ENCODE results near the gene GLP2R. TPM values are rescaled to one million over a fixed set of nuclear protein-coding genes. Genes with fewer than 3 reads are reported as not detected.

GLP2R gene
- total RNA-seq, 1 donor from 2014 or later, result not detected

DNA sequence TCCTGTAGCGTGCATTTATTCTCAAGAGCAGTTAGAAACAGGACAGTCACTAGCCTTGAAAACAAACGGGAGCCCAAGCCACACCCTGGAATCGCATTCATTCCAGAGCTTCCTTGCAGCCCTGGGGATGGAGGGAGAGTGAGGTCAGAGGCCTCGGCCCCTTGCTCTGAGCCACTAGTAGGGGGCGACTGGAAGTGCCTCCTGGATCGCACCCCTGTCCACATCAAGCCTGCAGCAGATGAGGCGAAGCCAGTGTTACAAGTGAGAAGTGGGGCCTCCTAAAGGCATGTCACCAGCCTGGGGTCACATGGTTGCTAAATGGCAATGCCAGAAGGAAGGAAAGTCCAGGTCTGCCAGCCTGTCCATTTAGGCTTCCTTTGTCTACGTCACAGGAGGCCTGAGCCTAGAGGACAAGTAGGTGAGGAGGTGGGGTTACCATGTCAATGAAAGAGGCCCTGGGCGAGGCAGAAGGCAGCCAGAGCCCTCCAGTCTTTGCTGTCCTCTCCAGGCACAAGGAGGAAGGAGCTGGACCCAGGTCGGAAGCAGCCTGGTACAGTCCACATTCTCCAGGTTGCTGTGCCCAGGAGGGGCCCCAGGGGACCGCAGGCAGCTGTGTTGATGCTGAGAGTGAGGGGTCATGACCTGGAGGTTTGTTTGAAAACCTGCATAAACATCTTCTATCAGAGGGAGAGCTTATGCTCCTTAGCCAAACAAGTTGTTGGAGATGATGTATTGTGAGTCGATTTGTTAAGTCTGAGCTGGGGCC lies 82.3 kb downstream of the GLP2R start:
- TF ChIP-seq, protein P1, sequence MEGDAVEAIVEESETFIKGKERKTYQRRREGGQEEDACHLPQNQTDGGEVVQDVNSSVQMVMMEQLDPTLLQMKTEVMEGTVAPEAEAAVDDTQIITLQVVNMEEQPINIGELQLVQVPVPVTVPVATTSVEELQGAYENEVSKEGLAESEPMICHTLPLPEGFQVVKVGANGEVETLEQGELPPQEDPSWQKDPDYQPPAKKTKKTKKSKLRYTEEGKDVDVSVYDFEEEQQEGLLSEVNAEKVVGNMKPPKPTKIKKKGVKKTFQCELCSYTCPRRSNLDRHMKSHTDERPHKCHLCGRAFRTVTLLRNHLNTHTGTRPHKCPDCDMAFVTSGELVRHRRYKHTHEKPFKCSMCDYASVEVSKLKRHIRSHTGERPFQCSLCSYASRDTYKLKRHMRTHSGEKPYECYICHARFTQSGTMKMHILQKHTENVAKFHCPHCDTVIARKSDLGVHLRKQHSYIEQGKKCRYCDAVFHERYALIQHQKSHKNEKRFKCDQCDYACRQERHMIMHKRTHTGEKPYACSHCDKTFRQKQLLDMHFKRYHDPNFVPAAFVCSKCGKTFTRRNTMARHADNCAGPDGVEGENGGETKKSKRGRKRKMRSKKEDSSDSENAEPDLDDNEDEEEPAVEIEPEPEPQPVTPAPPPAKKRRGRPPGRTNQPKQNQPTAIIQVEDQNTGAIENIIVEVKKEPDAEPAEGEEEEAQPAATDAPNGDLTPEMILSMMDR (conservative IDR thresholded peaks at IDR 0.05), result no peak
- no peak overlapping the region for H3K4me3 Mint-ChIP-seq
- no peaks in the 10 kb centered on the region for H3K27me3 Mint-ChIP-seq (ENCODE audit: low read depth)
- H3K4me1 Mint-ChIP-seq, result peaks cover 27% of the 10 kb centered on the region
- no peak for DNase-seq (ENCODE audit: low read depth, low spot score)
- no peak overlapping the region for H3K27ac Mint-ChIP-seq (ENCODE audit: unreplicated experiment)
- H3K36me3 Mint-ChIP-seq (ENCODE audit: low read depth), result peaks cover 2% of the 10 kb centered on the region
- H3K9me3 Mint-ChIP-seq, result peaks cover 3% of the 10 kb centered on the region

DNA sequence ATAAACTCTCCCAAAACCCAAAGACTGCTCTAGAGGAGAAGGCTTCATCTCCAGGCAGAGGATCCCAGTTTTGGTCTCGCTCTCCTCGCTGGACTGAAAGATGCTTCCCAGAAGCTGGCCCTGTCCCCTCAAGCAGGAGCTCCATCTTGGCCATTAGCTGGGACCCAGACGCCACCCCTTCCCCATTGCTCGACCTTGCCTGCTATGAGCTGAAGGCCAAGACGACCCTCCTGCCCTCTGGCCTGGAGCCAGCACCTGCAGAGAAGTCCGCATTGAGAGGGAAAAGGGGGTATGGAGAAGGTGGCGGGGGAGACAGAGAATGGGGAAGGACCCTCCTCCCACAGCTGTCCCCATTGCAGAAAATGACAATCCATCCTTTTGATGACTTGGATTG lies 82.9 kb downstream of the GLP2R start:
- no peak overlapping the region for H3K27ac Mint-ChIP-seq (ENCODE audit: unreplicated experiment)
- H3K9me3 Mint-ChIP-seq, result peaks cover 3% of the 10 kb centered on the region
- TF ChIP-seq, protein P1 (conservative IDR thresholded peaks at IDR 0.05), result no peak
- no peaks in the 10 kb centered on the region for H3K27me3 Mint-ChIP-seq (ENCODE audit: low read depth)
- peaks cover 21% of the 10 kb centered on the region for H3K4me1 Mint-ChIP-seq
- H3K4me3 Mint-ChIP-seq, result no peak overlapping the region
- DNase-seq (ENCODE audit: low read depth, low spot score), result no peak
- peaks cover 2% of the 10 kb centered on the region for H3K36me3 Mint-ChIP-seq (ENCODE audit: low read depth)

DNA sequence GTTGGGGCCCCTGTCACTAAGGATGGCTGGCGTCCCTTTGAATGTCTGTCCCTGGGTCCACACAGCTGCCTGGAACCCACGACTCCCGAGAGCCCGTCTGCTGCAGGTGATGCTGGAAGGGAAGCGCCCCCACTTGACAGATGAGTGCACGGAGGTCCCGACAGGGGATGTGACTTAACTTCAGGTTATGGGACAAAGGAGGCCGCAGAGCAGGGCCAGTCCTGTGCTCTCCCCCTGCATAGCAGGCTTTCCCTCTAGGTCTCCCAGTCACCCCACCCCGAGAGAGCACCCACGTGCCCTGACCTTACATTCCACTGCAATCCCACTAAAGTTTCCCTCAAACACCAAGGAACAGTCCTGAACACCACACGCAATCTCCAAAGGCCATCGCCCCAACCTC lies 85.4 kb downstream of the GLP2R start:
- no peaks in the 10 kb centered on the region for H3K27me3 Mint-ChIP-seq (ENCODE audit: low read depth)
- DNase-seq (ENCODE audit: low read depth, low spot score), result no peak
- peaks cover 21% of the 10 kb centered on the region for H3K4me1 Mint-ChIP-seq
- H3K36me3 Mint-ChIP-seq (ENCODE audit: low read depth), result peaks cover 10% of the 10 kb centered on the region
- TF ChIP-seq, protein P1 (conservative IDR thresholded peaks at IDR 0.05), result no peak
- H3K4me3 Mint-ChIP-seq, result no peak overlapping the region
- no peak overlapping the region for H3K27ac Mint-ChIP-seq (ENCODE audit: unreplicated experiment)
- peaks cover 3% of the 10 kb centered on the region for H3K9me3 Mint-ChIP-seq

DNA sequence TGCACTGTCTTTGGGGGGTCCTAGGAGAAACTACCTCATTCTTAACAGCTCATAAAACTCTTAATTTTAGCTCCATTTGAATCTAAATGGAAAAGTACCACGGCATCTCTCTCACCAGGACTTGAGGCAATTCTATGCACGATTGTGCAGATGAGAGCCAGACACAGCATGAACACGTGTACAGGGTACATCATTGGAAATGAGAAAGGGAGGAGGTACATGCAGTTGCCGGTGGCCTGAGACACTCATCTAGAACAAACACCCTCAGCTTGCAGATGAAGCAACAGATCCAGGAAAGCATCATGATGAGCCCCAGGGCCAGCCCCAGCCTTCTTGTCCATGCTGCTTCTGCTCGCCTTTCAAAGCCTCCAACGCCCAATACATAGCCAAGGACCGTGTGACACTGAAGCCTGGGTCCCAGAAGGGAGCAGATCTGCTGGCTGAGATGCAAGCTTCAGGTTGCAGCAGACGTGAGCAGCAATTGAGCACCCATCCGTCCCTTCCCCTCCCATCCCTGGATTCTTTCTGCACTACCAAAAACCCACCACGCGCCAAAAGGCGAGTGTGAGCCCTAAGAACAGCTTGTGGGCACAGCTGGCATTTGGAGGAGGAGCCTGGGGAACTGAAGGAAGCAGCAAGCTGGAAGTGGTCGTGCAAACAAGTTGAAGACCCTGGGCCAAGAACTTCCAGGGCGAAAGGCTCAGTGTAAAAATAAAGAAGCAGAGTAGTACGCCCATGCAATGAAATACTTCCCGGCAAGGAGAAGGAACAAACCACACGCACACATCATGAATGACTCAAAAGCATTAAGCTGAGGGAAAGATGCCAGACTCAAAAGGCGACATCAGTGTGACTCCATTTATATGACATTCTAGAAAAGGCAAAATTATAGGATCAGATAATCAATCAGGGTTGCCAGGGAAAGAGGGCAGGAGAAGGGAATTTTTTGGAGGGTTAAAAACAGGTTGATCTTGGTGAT lies 86.7 kb downstream of the GLP2R start:
- H3K36me3 Mint-ChIP-seq (ENCODE audit: low read depth), result peaks cover 10% of the 10 kb centered on the region
- H3K27ac Mint-ChIP-seq (ENCODE audit: unreplicated experiment), result no peak overlapping the region
- DNase-seq (ENCODE audit: low read depth, low spot score), result no peak
- H3K4me3 Mint-ChIP-seq, result no peak overlapping the region
- H3K4me1 Mint-ChIP-seq, result peaks cover 21% of the 10 kb centered on the region
- TF ChIP-seq, protein P1 (conservative IDR thresholded peaks at IDR 0.05), result no peak
- H3K9me3 Mint-ChIP-seq, result peaks cover 3% of the 10 kb centered on the region
- no peaks in the 10 kb centered on the region for H3K27me3 Mint-ChIP-seq (ENCODE audit: low read depth)

DNA sequence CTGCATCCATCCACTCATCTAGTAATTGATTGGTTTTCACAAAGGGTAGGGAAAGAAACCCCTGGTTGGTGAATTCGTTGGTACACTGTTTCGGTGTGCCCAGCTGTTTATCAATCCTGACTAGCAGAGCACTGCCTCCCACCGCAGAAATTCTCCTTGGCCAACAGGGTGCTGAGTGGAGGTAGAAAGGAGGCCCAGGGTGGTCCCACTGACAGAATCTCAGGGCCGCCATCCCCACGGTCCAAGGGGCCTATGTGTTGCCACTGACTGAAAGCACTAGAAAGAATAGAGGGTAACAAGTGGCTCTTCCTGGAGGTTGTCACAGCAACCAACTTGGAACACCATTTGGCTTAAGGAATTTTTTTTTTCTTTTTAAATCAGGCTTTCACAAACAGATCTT lies 87.8 kb downstream of the GLP2R start:
- TF ChIP-seq, protein P1 (conservative IDR thresholded peaks at IDR 0.05), result no peak
- no peaks in the 10 kb centered on the region for H3K27me3 Mint-ChIP-seq (ENCODE audit: low read depth)

More for the DNA sequence above, 87.8 kb downstream of the GLP2R start:
- H3K4me1 Mint-ChIP-seq, result peaks cover 12% of the 10 kb centered on the region
- peaks cover 3% of the 10 kb centered on the region for H3K9me3 Mint-ChIP-seq
- H3K36me3 Mint-ChIP-seq (ENCODE audit: low read depth), result peaks cover 10% of the 10 kb centered on the region
- H3K4me3 Mint-ChIP-seq, result no peak overlapping the region
- no peak for DNase-seq (ENCODE audit: low read depth, low spot score)
- no peak overlapping the region for H3K27ac Mint-ChIP-seq (ENCODE audit: unreplicated experiment)
